Measurements from ENCODE around the gene NELL1. TPM values are rescaled to one million over a fixed set of nuclear protein-coding genes. Genes with fewer than 3 reads are reported as not detected.

The NELL1 gene
- total and polyA plus RNA-seq, 10 donors, result 0.20 TPM; not detected in 9

DNA sequence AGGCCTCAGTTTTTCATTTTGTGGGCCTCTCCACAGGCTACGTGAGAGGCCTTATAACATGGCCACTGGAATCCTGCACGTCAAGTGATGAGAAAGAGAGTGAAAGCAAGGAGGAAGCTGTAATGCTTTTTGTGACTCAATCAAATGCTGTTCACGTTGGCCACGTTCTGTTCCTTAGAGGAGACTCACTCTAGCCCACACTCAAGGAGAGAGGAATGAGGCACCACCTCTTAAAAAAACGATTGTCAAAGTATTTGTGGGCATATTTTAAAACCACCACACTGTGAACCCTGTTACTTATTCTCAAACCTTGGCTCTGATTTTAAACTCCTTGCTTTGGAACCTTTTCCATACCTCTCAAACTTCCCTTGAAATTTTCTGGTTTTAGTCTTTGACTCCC, 705.0 kb downstream of the NELL1 start:
- 46 to 65% (median 54%) methylated on average over 5 of the region's 5 CpGs for WGBS, 5 donors
- TF ChIP-seq CTCF (IDR thresholded peaks at IDR 0.05 in 8 of 11, conservative IDR thresholded peaks at IDR 0.05 in 3 of 11), result no peak
- TF ChIP-seq POLR2A (IDR thresholded peaks at IDR 0.05), result no peak
- no peak for TF ChIP-seq POLR2AphosphoS5 (IDR thresholded peaks at IDR 0.05)
- Histone ChIP-seq H3K4me1 (no peaks in the 10 kb centered on the region), H3K9me3 (peaks cover 0 to 15% (median 0%) of the 10 kb centered on the region in 8 donors), H3K27me3 (replicated peaks in 1 of 7) (no peaks in the 10 kb centered on the region), H3K27ac (no peak overlapping the region), H3K36me3 (no peaks in the 10 kb centered on the region), H3K4me3 (no peak overlapping the region)
- intact Hi-C loops (cut with DNase I; ENCODE audit: low total_unique reads), result no loop called here
- no peak for DNase-seq

- peaks cover 0 to 9% (median 3%) of the 10 kb centered on the region in 8 donors for H3K9me3 ChIP-seq
- intact Hi-C loops (cut with DNase I; ENCODE audit: low total_unique reads), result no loop called here
- no peak overlapping the region for H3K27ac ChIP-seq
- no peaks in the 10 kb centered on the region for H3K4me1 ChIP-seq
- no peak for DNase-seq
- H3K36me3 ChIP-seq, result no peaks in the 10 kb centered on the region
- WGBS, 5 donors, result 77 to 87% (median 82%) methylated on average over 4 of the region's 4 CpGs
- no peak overlapping the region for H3K4me3 ChIP-seq
- H3K27me3 ChIP-seq (replicated peaks in 1 of 7), result no peaks in the 10 kb centered on the region
- TF ChIP-seq POLR2A (IDR thresholded peaks at IDR 0.05), result no peak
- no peak for TF ChIP-seq CTCF (IDR thresholded peaks at IDR 0.05 in 8 of 11, conservative IDR thresholded peaks at IDR 0.05 in 3 of 11)
- no peak for TF ChIP-seq POLR2AphosphoS5 (IDR thresholded peaks at IDR 0.05)
Measured at GRCh38 chr11:21385669-21386440, 716.5 kb downstream of the NELL1 start.

- intact Hi-C loops (cut with DNase I; ENCODE audit: low total_unique reads), result no loop called here
- WGBS, 5 donors, result 82 to 95% (median 93%) methylated on average over 5 of the region's 5 CpGs
- TF ChIP-seq POLR2A (IDR thresholded peaks at IDR 0.05), result no peak
- no peak for TF ChIP-seq CTCF (IDR thresholded peaks at IDR 0.05 in 8 of 11, conservative IDR thresholded peaks at IDR 0.05 in 3 of 11)
- no peak for TF ChIP-seq POLR2AphosphoS5 (IDR thresholded peaks at IDR 0.05)
- H3K27ac ChIP-seq, result no peak overlapping the region
- H3K4me1 ChIP-seq, result no peaks in the 10 kb centered on the region
- DNase-seq, result no peak
- H3K36me3 ChIP-seq, result no peaks in the 10 kb centered on the region
- H3K27me3 ChIP-seq (replicated peaks in 1 of 7), result no peaks in the 10 kb centered on the region
- no peak overlapping the region for H3K4me3 ChIP-seq
- peaks cover 0 to 8% (median 0%) of the 10 kb centered on the region in 8 donors for H3K9me3 ChIP-seq
Measured at GRCh38 chr11:21390430-21390829, 721.0 kb downstream of the NELL1 start.

DNA sequence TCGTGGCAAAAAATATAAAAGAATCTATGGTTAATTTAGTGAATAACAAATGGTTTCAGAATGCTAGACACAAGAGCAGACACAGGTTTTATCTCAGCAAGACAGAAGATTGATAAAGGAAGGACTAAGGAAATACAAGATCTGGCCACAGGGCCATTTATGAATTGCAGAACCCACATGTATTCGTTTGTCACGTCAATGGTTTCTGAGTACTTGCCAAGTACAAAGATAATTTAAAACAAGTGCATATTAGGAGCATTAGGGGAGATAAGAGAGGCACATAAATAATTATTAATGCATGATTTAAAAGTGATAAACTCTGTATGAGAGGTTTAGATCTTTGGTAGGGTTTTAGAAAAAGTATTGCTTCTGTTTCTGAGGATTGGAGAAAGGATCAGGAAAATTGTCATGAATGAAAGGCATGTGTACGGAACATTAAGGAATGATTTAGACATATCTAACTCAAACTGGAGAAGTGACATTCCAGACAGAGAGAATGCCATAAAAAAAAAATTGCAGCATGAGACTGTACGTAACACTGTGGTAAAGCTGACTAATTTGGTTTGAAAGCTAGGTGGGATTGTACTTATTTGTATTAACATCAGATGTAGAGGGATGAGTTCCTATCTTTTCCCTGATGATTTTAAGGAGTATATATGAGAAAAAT, 727.1 kb downstream of the NELL1 start:
- Histone ChIP-seq H3K36me3 (no peaks in the 10 kb centered on the region), H3K9me3 (peaks cover 0 to 4% (median 0%) of the 10 kb centered on the region in 8 donors), H3K27me3 (replicated peaks in 1 of 7) (no peaks in the 10 kb centered on the region), H3K4me1 (no peaks in the 10 kb centered on the region), H3K27ac (no peak overlapping the region), H3K4me3 (no peak overlapping the region)
- DNase-seq, result no peak
- intact Hi-C loops (cut with DNase I; ENCODE audit: low total_unique reads), result no loop called here
- TF ChIP-seq POLR2AphosphoS5 (IDR thresholded peaks at IDR 0.05) (no peak), CTCF (IDR thresholded peaks at IDR 0.05 in 8 of 11, conservative IDR thresholded peaks at IDR 0.05 in 3 of 11) (no peak), POLR2A (IDR thresholded peaks at IDR 0.05) (no peak)
- 31 to 37% (median 34%) methylated on average over 5 of the region's 5 CpGs for WGBS, 5 donors

Measured in spleen (tissue), 11 donors.